ENCODE results near the gene FAM20C.
A peak's percentile ranks its signal among the peaks of the same experiment; 100 is the strongest.
"Not testable (repeated sequence)": the region's sequence is repeated elsewhere in the genome, so short reads cannot be mapped to it uniquely, and the experiment has no call there.

FAM20C gene

DNA sequence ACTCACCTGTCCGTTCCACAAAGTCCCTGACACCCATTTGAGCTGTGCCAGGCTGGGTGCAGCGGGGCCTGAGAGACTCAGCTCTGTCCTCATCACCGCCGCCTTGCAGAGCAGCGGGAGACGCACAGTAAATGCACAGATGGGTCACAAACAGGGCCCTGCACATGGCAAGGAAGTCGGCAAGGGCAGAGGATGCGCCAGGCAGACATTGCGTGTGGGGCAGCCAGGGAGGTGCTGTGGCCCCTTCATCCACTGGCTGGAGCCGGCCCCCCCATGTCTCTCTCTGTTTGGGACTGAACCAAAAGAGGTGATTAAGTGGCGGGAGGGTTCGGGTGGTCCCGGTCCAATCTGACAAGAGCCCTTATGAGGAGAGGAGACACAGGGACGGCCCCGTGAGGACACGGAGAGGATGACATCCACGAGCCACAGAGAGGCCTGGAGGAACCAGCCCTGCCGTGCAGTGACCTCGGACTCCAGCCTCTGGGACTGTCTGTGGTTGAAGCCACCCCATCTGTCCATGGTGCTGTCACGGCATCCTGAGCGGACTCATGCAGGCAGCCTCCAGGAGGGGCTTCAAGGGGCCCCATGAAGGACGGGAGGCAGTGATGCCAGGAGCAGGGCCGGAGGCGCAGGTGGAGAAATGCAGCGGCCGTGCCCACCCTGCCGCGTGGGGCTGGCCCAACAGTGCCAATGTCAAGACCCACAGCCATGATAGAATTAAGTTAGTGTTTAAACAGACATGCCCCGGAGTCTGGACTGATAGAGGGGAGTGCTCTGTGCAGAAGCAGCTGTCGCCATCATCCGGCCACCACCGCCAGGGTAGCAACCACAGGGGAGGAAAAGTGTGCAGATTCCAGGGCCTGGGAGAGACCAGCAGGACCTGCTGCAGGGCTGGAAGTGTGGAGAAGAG is 69.2 kb downstream of the FAM20C start:
- no peak for DNase-seq

GRCh38 chr7:262251-262572 is 69.8 kb downstream of the FAM20C start:
- DNase-seq = no peak

DNA sequence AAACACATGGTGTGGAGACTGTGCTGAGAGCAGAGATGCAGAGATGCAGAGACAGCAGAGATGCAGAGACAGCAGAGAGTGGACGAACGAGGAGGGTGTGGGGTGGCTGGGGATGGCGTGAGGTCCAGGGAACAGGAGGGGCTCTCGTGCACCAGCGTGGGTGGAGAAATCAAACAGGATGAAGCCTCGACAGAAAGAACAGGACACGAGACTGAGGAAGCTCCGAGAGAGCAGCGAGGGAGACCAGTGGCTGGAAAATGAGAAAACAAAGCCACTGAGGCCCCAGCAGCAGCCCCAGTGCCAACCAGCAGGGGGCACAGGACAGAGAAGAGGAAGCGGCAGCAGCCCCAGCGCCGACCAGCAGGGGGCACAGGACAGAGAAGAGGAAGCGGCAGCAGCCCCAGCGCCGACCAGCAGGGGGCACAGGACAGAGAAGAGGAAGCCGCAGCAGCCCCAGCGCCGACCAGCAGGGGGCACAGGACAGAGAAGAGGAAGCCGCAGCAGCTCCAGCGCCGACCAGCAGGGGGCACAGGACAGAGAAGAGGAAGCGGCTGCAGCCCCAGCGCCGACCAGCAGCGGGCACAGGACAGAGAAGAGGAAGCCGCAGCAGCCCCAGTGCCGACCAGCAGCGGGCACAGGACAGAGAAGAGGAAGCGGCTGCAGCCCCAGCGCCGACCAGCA is 70.4 kb downstream of the FAM20C start:
- not testable (repeated sequence) for DNase-seq

DNA sequence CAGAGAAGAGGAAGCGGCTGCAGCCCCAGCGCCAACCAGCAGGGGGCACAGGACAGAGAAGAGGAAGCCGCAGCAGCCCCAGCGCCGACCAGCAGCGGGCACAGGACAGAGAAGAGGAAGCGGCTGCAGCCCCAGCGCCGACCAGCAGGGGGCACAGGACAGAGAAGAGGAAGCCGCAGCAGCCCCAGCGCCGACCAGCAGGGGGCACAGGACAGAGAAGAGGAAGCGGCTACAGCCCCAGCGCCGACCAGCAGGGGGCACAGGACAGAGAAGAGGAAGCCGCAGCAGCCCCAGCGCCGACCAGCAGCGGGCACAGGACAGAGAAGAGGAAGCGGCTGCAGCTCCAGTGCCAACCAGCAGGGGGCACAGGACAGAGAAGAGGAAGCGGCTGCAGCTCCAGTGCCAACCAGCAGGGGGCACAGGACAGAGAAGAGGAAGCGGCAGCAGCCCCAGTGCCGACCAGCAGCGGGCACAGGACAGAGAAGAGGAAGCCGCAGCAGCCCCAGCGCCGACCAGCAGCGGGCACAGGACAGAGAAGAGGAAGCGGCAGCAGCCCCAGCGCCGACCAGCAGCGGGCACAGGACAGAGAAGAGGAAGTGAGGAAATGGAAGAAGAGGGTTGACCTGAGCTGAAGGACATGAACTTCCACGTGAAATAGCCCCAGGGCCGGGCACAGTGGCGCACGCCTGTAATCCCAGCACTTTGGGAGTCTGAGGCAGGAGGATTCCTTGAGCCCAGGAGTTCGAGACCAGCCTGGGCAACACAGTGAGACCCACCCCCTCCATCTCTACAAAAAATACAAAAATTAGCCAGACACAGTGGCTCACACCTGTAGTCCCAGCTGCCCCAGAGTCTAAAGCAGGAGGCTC is 71.3 kb downstream of the FAM20C start:
- DNase-seq = peak; percentile 43

- no peak for DNase-seq
These were observed 72.3 kb downstream of the FAM20C start for GRCh38 chr7:264541-265191.

- DNase-seq = no peak
These were observed 73.0 kb downstream of the FAM20C start for GRCh38 chr7:265192-265997.

GRCh38 chr7:265998-266850 is 73.9 kb downstream of the FAM20C start:
- no peak for DNase-seq

DNA sequence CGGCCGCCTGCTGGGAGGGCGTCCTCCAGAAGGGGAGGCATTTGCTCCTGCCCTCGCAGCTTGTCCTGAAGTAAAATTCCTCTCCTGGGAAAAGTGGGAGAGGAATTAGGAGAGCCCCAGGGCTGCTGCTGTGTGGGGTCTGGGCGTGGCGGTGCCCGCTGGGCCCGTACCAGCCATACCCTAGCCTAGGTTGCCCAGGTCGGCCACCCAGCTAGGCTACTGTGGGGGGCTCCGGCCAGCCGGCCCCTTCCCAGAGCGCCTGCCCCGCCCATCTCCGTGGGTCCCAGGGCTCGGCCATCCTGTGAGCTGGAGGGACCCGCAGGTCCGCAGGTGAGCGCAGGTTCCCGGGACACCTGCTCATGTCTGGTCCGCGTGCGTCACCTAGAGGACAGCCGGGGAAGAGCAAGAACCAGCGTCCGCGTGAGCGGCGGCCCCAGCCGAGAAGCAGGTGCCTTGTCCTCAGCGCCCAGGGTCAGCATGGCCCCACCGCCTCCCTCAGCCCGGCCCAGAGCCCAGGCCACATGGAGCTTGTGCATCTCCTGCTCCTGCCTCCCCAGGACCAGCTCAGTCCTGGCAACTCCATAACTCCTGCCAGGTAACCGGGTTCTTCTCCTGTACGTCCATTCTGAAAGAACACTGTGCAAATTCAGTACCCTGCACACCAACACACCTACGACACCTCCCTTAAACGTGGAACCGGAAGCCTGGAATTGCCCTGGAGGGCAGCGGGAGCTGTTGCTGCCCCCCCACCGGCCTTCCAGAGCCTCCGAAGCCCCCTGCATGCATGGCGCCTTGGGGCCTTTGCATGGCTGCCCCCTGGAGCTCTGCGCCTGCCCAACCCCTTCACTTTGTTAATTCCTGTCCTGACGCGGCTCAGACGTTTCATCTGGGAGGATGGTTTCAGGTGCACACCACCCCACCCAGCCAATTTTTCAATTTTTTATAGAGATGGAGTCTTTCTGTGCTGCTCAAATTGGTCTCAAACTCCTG is 74.8 kb downstream of the FAM20C start:
- no peak for DNase-seq

GRCh38 chr7:268991-269390 is 76.6 kb downstream of the FAM20C start:
- no peak for DNase-seq

DNA sequence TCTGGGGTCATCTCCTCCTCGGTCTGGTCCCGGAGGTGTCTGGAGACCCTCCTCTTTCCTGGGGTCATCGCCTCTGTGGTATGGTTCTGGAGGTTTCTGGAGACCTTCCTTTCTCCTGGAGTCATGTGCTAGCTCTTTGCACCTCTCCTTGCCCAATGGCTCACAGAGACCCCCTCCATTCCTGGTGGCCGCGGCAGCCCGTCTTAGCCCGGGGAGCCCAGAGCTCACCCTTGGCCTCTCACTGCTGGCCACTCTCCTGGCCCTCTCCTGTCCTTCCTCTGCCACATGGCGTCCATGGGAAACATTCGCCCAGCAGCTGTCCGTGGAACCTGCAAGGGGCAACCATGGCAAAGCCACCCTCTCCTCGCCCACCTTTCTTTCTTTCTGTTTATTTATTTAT is 77.3 kb downstream of the FAM20C start:
- DNase-seq = no peak

DNA sequence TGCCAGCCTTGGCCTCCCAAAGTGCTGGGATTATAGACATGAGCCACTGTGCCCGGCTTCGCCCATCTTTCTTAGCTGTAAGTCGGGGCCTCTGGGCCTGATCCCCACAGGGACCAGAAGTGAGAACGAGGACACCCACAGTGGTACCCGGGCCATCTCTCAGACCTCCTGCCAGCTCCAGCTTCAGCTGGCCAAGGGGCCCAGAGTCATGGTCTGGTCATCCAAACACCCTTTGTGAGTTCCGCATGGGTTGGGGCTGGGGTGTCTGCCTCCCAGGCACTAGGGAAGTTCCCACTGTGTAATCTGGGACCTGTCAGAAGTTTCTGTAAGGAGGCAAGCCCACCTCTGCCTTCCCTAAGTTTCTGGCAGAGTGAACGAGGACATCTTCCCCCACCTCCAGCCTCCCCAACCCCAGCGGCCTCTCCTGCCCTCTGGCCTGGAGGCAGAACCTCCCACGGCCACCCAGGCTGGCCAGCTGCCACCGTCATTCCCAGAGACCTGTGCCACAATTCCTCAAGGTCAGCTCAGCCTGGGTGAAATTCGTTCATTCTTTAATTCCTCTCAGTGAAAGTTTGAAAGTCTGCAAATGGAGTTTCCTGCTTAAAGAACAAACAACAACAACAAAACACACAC is 78.1 kb downstream of the FAM20C start:
- no peak for DNase-seq

GRCh38 chr7:271266-272107 is 79.1 kb downstream of the FAM20C start:
- DNase-seq = no peak

- DNase-seq = no peak
These were observed 79.8 kb downstream of the FAM20C start for GRCh38 chr7:272108-272615.

- no peak for DNase-seq
These were observed 80.3 kb downstream of the FAM20C start for GRCh38 chr7:272631-273030.

DNA sequence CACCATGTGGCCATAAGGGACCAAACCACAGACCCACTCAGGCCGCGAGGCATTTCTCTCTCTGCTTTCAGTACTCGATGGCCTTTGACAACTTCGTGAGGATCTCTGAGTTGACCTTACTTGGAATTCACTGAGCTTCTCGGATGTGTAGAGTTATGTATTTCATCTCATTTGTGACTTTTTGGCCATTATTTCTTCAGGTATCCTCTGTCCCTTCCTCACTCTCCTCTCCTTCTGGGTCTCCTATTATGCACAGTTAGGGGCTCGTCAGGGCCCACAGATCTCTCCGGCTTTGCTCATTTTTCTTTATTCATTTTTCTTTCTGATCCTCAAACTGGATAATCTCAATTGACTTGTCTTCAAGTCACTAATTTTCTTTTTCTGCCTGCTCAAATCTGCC is 81.0 kb downstream of the FAM20C start:
- no peak for DNase-seq

DNA sequence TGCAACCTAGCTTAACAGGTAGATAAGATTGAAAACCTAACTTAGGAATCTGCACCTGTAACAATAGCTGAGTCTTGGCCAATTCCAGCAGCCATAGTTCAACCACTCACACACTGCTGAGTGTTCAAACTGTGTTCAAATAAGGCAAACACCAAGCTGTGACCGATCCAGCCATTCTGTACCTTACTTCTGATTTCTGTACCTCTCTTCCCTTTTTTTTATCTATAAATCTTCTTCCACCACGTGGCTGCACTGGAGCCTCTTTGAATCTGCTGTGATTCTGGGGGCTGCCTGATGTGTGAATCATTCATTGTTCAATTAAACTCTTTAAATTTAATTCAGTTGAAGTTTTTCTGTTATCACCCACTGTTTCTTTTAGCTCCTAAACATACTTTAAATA is 81.9 kb downstream of the FAM20C start:
- DNase-seq = peak; percentile 60

GRCh38 chr7:276230-276835 is 84.0 kb downstream of the FAM20C start:
- no peak for DNase-seq

DNA sequence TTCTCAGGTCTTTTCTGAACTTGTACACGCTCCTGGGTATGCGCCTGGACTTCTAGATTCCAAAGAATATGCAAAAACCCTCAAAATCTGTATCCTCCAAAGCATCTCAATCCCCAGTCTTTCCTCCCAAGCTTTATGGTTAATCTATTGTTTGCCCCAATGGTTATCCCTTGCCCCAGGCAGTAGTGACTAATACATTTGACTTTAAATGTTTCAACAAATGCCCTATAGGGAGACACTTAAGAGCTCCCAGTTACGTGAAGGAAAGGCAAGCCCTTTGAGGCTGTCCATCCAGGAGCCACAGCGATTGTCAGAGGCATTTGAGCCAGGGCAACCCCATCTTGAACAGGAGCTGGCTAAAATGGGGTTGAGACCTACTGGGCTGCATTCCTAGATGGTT is 84.9 kb downstream of the FAM20C start:
- no peak for DNase-seq

Measured in hematopoietic multipotent progenitor cell treated with erythropoietin and hydrocortisone succinate and interleukin-3 and kit ligand, for 4 days (in vitro differentiated cells).